ENCODE results near the gene L3MBTL1.

The L3MBTL1 gene

GRCh38 chr20:43534791-43535350 lies 27.4 kb downstream of the L3MBTL1 start:
- intact Hi-C loops (cut with micrococcal nuclease) = no loop called here
- Mint-ChIP-seq H3K4me1 (ENCODE audit: low read depth) (peaks cover 5% of the 10 kb centered on the region), H3K27ac (no peak overlapping the region), H3K4me3 (no peak overlapping the region), H3K9me3 (no peaks in the 10 kb centered on the region), H3K36me3 (ENCODE audit: low read depth) (peaks cover 46% of the 10 kb centered on the region), H3K27me3 (no peaks in the 10 kb centered on the region)

DNA sequence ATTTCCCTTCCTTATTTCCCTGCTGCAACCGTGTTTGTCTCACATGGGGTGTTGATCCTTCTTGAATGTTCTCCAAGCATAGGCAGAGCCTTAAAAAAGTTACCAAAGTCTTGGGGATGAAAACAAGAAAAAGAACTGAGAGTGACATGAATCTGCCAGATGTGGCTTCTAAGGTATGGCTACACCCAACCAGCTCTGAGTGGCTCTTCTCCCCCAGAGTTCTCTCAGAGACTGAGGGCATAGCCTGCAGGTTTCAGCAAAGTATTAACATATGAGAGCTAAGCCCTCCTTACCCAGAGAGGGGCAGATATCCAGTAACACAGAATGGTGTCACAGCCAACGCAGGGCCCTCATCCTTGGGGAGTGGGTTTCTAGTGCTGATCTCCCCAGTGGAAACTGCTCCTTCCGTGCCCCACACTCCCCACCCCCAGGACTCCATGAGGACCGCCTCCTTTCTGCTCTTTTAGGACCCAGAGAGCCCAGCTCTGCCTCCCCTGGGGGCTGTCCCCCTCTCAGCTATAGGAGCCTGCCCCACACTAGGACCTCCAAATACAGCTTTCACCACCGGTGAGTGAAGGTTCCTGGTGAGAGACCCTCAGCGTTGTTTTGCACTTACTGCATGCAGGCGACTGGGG lies 28.0 kb downstream of the L3MBTL1 start:
- Mint-ChIP-seq H3K4me3 (no peak overlapping the region), H3K27me3 (no peaks in the 10 kb centered on the region), H3K9me3 (no peaks in the 10 kb centered on the region)

GRCh38 chr20:43536041-43536816 lies 28.7 kb downstream of the L3MBTL1 start:
- H3K4me3 Mint-ChIP-seq = no peak overlapping the region
- peaks cover 5% of the 10 kb centered on the region for H3K4me1 Mint-ChIP-seq (ENCODE audit: low read depth)
- H3K27ac Mint-ChIP-seq = no peak overlapping the region
- no peaks in the 10 kb centered on the region for H3K9me3 Mint-ChIP-seq
- peaks cover 53% of the 10 kb centered on the region for H3K36me3 Mint-ChIP-seq (ENCODE audit: low read depth)
- intact Hi-C loops (cut with micrococcal nuclease) = no loop called here
- H3K27me3 Mint-ChIP-seq = no peaks in the 10 kb centered on the region

More for the DNA sequence above, 28.0 kb downstream of the L3MBTL1 start:
- H3K27ac Mint-ChIP-seq = no peak overlapping the region
- peaks cover 53% of the 10 kb centered on the region for H3K36me3 Mint-ChIP-seq (ENCODE audit: low read depth)
- intact Hi-C loops (cut with micrococcal nuclease) = no loop called here
- peaks cover 5% of the 10 kb centered on the region for H3K4me1 Mint-ChIP-seq (ENCODE audit: low read depth)

DNA sequence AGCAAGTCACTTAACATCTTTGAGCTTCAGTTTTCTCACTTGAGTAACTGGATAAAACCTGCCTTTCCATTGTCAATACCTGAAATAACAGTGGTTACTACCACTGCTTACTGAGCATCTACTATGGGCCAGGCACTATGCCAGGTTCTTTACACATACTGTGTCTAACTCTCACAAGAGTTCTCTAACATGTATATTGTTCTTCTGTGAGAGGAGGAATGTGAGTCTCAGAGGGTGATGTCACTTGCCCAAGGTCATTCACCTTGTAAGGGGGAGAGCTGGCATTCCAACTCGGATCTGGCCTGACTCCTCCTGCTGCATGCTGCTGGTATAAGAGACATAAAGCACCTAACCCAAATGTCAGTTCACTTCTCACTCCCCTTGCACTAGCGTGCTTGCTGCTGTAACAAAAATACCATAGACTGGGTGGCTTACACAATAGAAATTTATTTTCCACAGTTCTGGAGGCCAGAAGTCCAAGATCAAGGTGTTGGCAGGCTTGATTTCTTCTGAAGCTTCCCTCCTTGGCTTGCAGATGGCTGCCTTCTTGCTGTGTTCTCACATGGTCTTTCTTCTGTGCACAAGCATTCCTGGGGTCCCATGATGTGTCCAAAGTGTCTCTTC lies 29.4 kb downstream of the L3MBTL1 start:
- intact Hi-C loops (cut with micrococcal nuclease) = no loop called here
- H3K27me3 Mint-ChIP-seq = no peaks in the 10 kb centered on the region
- H3K9me3 Mint-ChIP-seq = no peaks in the 10 kb centered on the region
- H3K36me3 Mint-ChIP-seq (ENCODE audit: low read depth) = peaks cover 53% of the 10 kb centered on the region
- H3K4me1 Mint-ChIP-seq (ENCODE audit: low read depth) = peaks cover 5% of the 10 kb centered on the region
- H3K4me3 Mint-ChIP-seq = no peak overlapping the region
- H3K27ac Mint-ChIP-seq = no peak overlapping the region

DNA sequence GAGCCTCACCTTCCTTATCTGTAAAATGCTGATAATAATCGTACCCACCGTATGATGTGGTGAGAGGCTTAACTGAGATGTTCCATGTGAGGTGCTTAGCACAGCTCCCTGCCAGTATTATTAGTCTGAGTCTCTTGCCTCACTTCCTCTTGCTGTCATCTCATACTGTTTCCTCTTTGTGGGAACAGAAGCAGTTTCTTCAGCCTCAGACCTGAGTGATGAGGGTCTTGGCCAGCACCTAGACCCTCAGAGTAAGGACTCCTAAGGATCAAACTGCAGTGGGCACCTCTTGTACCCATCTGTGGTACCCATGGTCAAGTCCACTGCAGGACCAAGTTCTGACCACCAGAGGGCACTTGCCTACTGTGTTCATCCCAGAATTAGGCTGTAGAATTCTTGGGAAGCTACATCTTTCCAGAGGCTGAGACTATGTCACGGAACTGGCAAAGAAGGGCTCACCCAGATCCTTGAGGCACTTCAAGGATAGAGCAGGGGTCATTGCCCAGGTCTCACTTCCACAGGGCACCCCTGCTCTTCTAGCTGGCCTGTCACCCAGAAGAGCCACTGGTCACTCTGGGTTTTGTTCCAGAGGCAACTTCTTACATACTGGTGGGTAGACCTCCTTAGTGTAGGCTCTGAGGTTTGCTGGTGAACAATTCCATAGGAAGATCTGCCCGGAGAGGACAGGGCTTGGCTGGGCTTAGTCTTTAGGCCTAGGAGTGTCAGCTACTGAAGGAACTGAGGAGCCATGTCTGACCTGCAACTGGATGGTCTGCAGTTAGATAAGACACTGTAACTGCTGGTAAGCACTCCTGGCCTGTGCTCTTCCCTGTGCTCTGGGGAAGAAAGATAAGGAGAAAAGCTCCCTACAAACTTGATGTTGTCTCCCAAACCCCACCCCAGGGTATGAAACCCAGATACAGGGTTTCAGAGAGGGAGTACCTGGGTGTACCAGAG lies 30.7 kb downstream of the L3MBTL1 start:
- Mint-ChIP-seq H3K4me3 (no peak overlapping the region), H3K36me3 (ENCODE audit: low read depth) (peaks cover 62% of the 10 kb centered on the region), H3K27ac (no peak overlapping the region), H3K9me3 (no peaks in the 10 kb centered on the region), H3K27me3 (no peaks in the 10 kb centered on the region), H3K4me1 (ENCODE audit: low read depth) (peaks cover 5% of the 10 kb centered on the region)
- intact Hi-C loops (cut with micrococcal nuclease) = loop anchor here (1.0 kb wide), 2 partner anchors 154 to 542 kb away; no protein-coding TSS in a partner anchor

DNA sequence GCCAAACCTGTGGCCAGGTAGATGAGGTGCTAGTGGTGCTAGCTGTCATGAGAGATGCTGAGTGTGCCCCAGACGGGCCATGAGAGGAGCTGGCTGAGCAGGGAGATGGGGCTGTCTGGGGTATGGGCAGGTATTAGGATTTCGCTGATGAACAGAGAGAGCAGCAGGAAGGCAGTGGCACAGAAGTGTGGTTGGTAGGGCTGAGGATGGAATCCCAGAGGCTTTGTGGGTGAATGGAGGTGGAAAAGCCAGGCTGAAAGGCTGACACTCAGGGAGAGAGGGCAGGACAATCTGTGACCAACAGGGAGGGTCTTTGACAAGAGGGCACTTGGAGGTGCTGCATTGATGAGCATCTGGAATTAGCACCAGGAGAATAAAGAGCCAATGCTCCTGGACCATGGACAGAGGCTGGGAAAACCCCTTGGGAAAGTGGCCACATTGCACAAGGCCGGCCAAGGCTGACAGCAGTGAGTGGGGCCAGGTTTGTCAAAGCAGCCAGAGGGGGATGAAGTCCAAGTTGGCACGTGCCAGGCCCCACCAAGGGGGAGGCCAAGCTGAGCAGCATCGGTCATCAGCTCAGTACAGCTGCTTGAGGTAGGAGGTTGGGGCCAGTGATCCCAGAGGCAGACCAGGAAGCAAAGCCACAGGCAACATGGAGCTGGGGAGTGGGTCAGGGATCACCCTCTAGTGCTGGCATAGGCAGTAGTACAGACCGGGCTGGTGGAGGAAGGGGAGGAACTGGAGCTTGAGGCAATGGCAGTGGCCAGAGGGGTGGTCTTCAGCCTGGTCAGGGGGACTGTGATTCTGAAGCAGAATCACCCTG lies 31.6 kb downstream of the L3MBTL1 start:
- Mint-ChIP-seq H3K27me3 (no peaks in the 10 kb centered on the region), H3K9me3 (no peaks in the 10 kb centered on the region), H3K27ac (no peak overlapping the region), H3K36me3 (ENCODE audit: low read depth) (peaks cover 54% of the 10 kb centered on the region), H3K4me3 (no peak overlapping the region), H3K4me1 (ENCODE audit: low read depth) (peaks cover 5% of the 10 kb centered on the region)
- intact Hi-C loops (cut with micrococcal nuclease) = loop anchor here (1.0 kb wide), 2 partner anchors 153 to 541 kb away; no protein-coding TSS in a partner anchor

GRCh38 chr20:43539975-43540672 lies 32.6 kb downstream of the L3MBTL1 start:
- no peaks in the 10 kb centered on the region for H3K27me3 Mint-ChIP-seq
- H3K4me3 Mint-ChIP-seq = no peak overlapping the region
- no peak overlapping the region for H3K27ac Mint-ChIP-seq
- peaks cover 5% of the 10 kb centered on the region for H3K4me1 Mint-ChIP-seq (ENCODE audit: low read depth)
- H3K36me3 Mint-ChIP-seq (ENCODE audit: low read depth) = peaks cover 51% of the 10 kb centered on the region
- H3K9me3 Mint-ChIP-seq = no peaks in the 10 kb centered on the region
- intact Hi-C loops (cut with micrococcal nuclease) = no loop called here

DNA sequence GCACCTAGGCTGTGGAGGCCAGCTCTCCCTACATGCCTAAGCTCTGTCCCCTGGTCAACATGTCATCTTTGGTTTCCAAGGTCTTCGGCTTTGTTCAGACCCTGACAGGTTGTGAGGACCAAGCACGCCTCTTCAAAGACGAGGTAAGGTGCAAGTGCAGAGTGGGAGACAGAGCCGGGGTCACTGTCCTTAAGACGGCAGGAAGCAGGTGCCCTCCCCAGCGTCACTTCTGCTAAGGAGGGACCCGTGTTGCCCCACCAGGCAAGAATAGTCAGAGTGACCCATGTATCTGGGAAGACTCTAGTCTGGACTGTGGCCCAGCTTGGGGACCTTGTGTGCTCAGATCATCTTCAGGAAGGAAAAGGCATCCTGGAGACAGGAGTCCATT lies 33.2 kb downstream of the L3MBTL1 start:
- Mint-ChIP-seq H3K27ac (no peak overlapping the region), H3K4me3 (no peak overlapping the region), H3K4me1 (ENCODE audit: low read depth) (peaks cover 5% of the 10 kb centered on the region), H3K27me3 (no peaks in the 10 kb centered on the region), H3K36me3 (ENCODE audit: low read depth) (peaks cover 50% of the 10 kb centered on the region), H3K9me3 (no peaks in the 10 kb centered on the region)
- intact Hi-C loops (cut with micrococcal nuclease) = no loop called here

- H3K27me3 Mint-ChIP-seq = no peaks in the 10 kb centered on the region
- peaks cover 45% of the 10 kb centered on the region for H3K36me3 Mint-ChIP-seq (ENCODE audit: low read depth)
- intact Hi-C loops (cut with micrococcal nuclease) = no loop called here
- no peak overlapping the region for H3K27ac Mint-ChIP-seq
- H3K4me3 Mint-ChIP-seq = no peak overlapping the region
- H3K4me1 Mint-ChIP-seq (ENCODE audit: low read depth) = peaks cover 5% of the 10 kb centered on the region
- no peaks in the 10 kb centered on the region for H3K9me3 Mint-ChIP-seq
Observed at GRCh38 chr20:43541214-43541613, 33.7 kb downstream of the L3MBTL1 start.

DNA sequence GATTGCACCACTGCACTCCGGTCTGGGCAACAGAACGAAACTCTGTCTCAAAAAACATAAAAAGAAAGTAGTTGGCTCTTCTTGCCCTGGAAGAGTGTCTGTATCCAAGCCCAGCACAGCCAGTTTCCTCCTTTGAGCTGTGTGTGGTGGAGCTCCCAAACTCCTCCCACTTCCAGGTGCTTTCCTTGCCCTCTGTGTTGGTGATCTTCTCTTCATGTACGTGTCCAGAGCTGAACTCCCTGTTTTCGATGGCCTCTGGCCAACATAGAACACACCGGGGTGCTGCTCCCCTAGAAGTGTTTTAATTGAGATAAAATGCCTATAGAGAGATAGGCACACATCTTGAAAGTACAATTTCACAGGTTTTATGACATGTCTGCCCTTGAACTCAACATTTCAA lies 34.7 kb downstream of the L3MBTL1 start:
- H3K27ac Mint-ChIP-seq = no peak overlapping the region
- peaks cover 39% of the 10 kb centered on the region for H3K36me3 Mint-ChIP-seq (ENCODE audit: low read depth)
- intact Hi-C loops (cut with micrococcal nuclease) = no loop called here
- H3K4me3 Mint-ChIP-seq = no peak overlapping the region
- H3K4me1 Mint-ChIP-seq (ENCODE audit: low read depth) = peaks cover 5% of the 10 kb centered on the region
- H3K9me3 Mint-ChIP-seq = peaks cover 2% of the 10 kb centered on the region
- no peaks in the 10 kb centered on the region for H3K27me3 Mint-ChIP-seq

DNA sequence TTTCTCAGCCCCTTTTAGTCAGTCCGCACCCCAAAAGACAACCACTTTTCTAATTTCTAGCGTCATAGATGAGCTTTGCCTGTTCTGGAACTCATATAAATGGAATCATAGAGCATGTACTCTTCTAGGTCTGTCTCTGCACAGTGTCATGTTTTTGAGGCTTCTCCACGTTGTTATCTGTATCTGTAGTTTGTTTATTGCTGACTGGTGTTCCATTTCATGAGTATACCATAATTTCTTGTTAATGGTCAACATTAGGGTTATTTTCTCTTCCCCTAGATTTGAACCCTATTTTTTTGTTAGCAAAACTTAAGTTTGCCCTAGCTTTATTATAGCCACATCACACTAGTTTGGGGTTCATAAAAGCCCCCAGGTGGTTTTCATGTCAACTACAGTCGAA lies 35.2 kb downstream of the L3MBTL1 start:
- H3K27ac Mint-ChIP-seq = no peak overlapping the region

GRCh38 chr20:43543138-43543537 lies 35.6 kb downstream of the L3MBTL1 start:
- no peak overlapping the region for H3K27ac Mint-ChIP-seq
- H3K4me3 Mint-ChIP-seq = no peak overlapping the region
- H3K4me1 Mint-ChIP-seq (ENCODE audit: low read depth) = peaks cover under 1% of the 10 kb centered on the region
- peaks cover 49% of the 10 kb centered on the region for H3K36me3 Mint-ChIP-seq (ENCODE audit: low read depth)
- H3K9me3 Mint-ChIP-seq = peaks cover 9% of the 10 kb centered on the region
- intact Hi-C loops (cut with micrococcal nuclease) = no loop called here
- no peaks in the 10 kb centered on the region for H3K27me3 Mint-ChIP-seq

More for the DNA sequence above, 35.2 kb downstream of the L3MBTL1 start:
- no peak overlapping the region for H3K4me3 Mint-ChIP-seq
- H3K4me1 Mint-ChIP-seq (ENCODE audit: low read depth) = peaks cover 5% of the 10 kb centered on the region
- peaks cover 45% of the 10 kb centered on the region for H3K36me3 Mint-ChIP-seq (ENCODE audit: low read depth)
- intact Hi-C loops (cut with micrococcal nuclease) = no loop called here
- H3K9me3 Mint-ChIP-seq = peaks cover 7% of the 10 kb centered on the region
- no peaks in the 10 kb centered on the region for H3K27me3 Mint-ChIP-seq
